Mesodermal cell (in vitro differentiated cells): Measurements from ENCODE around the gene TGM4.

Experiments used
- H3K27ac ChIP-seq: 2 replicates; pipeline ENCODE4 v1.7.0; 2013; ENCODE audit warnings: mild to moderate bottlenecking, low read depth, low read length, moderate library complexity; ENCODE audit not compliant: severe bottlenecking
- H3K36me3 ChIP-seq: 2 replicates; pipeline ENCODE4 v1.7.1; 2013; ENCODE audit warnings: mild to moderate bottlenecking, low read length, moderate library complexity; ENCODE audit not compliant: control insufficient read depth, insufficient read depth
- H3K4me1 ChIP-seq: one replicate; pipeline ENCODE4 v1.7.1; 2013; ENCODE audit warnings: mild to moderate bottlenecking, low read length; ENCODE audit not compliant: insufficient read depth, control insufficient read depth, poor library complexity, severe bottlenecking
- H3K4me3 ChIP-seq: 2 replicates; pipeline ENCODE4 v1.7.0; 2013; ENCODE audit warnings: low read length, control low read depth, mild to moderate bottlenecking; ENCODE audit not compliant: insufficient read depth, poor library complexity, severe bottlenecking; ENCODE audit errors: extremely low read depth
- H3K9me3 ChIP-seq: 2 replicates; pipeline ENCODE4 v1.7.1; 2013; ENCODE audit warnings: mild to moderate bottlenecking, low read length, moderate library complexity; ENCODE audit not compliant: control insufficient read depth
- WGBS, 2 experiments: methylation state at CpG; one replicate each; pipeline ENCODE4 v1.1.5; 2013; ENCODE audit warnings: missing lambda C conversion rate in 2 of 2; ENCODE audit not compliant: insufficient coverage in 2 of 2; 5-methylcytosine and 5-hydroxymethylcytosine counted together

TGM4 gene

DNA sequence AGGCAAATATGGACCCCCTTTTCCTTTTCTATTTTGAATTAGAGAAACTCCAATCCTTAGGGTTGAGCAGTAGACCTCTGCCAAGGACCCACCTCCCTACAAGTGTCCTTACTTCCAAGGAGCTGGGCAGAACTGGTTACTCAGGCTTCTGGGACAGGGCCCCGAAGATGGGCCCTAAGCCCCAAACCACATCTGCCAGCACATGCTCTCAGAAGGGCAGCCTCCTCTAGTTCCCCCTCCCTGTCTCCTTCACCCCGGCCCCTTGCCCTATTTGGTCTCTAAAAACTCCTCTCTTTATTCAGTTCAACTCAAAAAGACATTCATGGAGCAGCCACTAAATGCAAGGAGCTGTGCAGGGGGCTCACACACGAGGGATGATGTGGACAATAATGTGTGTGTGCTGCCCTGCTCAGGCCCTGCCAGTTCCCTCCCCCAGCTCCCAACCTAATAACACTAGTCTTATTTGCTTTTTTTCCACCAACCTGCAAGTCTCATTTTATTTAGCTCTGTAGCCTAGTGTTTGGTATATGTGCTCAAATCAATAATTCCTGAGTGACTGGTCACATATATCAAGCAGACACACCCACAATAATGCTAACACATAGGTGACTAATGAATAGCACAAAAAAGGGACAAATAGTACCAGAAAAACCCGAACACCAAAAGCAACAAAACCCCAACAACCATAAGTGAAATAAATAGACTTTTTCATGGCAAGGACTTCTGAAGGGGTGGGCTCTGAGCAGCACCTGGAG is 89.3 kb downstream of the TGM4 start:
- Histone ChIP-seq H3K4me1 (peaks cover 6% of the 10 kb centered on the region), H3K36me3 (peaks cover 9% of the 10 kb centered on the region), H3K4me3 (no peak overlapping the region), H3K9me3 (no peaks in the 10 kb centered on the region), H3K27ac (no peak overlapping the region)
- WGBS, 2 experiments: 100% methylated on average over 1 of the region's 4 CpGs; no CpG with 5 or more reads in 1 of the 2 experiments
